Stimulated activated CD8-positive, alpha-beta memory T cell treated with anti-CD3 and anti-CD28 coated beads, Interleukin-4, amount 100 ng/mL, for 1 hour (primary cell): ENCODE data around the gene TRNAU1AP.
"Not testable (repeated sequence)": the region's sequence is repeated elsewhere in the genome, so short reads cannot be mapped to it uniquely, and the experiment has no call there.

Source experiments
- DNase-seq, 2 donors: peaks; one replicate each; pipeline ENCODE4 v3.0.0-alpha.2; 2020; ENCODE audit warnings: low read depth in 2 of 2, low spot score in 1 of 2

TRNAU1AP gene

DNA sequence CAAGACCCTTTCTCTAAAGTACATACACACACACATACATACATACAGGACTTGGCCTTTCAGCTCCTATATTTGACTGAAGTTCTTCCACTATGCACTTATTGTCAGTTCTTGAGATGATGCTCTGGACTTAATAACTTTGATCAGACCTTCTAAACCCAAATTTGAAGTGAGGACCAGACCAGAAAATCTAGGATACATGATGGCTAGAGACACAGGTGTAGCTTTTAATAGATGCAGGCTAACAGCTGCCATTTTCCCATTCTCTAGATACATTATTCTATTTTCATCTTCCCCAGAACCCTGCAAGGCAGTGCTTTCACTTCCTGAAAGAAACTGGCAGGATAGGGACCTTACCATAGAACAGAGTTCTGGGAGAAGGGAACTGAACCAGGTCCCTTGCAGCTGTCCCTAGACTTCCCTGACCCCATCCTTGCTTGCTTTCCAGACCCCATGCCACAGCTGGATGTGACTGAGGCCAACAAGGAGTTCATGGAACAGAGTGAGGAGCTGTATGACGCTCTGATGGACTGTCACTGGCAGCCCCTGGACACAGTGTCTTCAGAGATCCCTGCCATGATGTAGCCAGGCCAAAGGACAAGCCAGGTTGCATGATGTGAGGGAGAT is 24.3 kb downstream of the TRNAU1AP start:
- DNase-seq = no peak

DNA sequence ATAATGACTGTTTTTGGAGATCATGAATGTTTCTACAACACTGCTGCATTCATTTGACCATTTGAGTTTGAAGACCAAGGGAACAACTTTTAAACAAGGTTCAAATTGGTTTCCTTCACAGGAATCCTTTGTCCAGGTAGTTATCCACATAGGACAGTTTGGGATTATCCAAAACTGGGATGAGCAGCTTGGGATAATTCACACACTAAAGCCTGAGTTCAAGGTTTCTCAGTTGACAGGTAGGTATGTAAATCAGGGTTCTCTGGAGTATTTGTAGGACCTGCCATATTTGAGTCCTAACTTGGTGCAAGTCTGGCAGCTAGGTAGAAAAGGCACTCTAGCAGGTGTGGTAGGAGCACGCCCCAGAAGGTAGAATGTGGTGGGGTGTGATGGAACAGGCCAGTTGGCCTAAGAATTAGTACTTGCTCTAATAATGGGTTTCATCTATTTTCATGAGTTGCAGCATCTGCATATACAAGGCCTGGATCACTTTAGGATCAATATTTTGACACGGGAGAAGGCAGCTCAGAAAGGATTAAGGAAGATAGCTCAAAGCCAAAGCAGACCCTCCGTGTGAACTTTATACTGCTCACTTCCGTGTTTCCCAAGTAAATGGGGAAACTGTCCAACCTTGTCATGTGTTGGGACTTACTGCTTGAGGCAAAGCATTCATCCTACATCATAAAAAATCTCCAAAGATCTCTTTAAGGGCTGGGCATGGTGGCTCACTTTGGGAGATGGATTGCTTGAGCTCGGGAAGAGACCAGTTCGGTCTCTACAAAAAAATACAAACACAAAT is 25.1 kb downstream of the TRNAU1AP start:
- DNase-seq = no peak

GRCh38 chr1:28578696-28579218 is 25.9 kb downstream of the TRNAU1AP start:
- DNase-seq = no peak

DNA sequence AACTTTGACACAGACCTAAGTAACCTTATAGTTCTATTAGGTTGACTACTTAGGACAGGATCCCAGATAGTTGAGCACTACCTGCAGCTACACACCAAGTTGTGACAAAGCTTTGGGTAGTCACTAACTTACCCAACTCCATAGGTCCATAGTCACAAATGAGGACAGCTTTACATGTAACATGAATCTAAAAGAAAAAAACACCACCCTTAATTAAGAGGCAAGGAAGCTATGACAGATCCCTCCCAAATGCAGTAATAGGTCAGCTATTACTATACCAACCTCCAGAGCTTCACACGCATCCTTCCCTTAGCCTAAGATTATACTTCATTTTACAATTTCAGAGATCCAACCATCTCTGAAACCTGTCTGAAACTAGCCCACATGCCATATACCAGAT is 26.5 kb downstream of the TRNAU1AP start:
- DNase-seq = no peak

GRCh38 chr1:28580722-28581530 is 28.0 kb downstream of the TRNAU1AP start:
- peak; percentile 21 to 38 for DNase-seq

DNA sequence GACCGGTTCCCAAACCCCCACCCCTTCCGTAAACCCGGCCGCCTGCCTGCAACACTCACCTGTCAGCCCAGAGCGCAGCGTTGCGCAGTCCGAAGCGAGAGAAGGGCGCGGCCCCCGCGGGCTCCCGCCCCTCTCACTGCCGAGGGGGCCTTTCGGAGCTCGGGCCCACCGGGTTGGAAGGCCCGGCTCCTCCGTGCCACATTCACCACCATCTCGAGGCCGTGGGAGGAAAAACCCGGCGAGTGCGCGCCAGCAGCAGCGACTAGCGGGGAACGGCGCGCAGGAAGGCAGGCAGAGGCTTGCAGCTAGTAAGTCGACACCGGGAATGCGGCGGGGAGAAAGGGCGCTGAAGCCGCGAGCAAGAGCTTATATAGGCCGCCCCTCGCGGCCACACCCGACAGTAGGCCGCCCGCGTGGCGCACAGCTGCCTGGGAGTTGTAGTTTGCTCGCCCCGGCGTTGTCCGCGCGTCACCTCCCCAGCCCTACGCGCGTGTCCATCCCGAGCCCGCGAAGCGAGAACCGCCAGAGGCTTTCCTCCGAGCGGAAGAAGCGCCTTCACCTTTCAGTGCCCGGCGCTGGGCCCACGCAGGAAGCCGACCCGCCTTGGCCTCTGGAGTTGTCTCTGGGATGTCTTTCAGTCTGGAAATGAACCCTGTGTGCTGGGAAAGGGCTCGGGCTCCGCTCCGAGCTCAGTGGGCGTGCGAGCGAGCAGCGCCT is 28.8 kb downstream of the TRNAU1AP start:
- DNase-seq = peak; percentile 85

GRCh38 chr1:28582248-28582615 is 29.3 kb downstream of the TRNAU1AP start:
- no peak for DNase-seq

DNA sequence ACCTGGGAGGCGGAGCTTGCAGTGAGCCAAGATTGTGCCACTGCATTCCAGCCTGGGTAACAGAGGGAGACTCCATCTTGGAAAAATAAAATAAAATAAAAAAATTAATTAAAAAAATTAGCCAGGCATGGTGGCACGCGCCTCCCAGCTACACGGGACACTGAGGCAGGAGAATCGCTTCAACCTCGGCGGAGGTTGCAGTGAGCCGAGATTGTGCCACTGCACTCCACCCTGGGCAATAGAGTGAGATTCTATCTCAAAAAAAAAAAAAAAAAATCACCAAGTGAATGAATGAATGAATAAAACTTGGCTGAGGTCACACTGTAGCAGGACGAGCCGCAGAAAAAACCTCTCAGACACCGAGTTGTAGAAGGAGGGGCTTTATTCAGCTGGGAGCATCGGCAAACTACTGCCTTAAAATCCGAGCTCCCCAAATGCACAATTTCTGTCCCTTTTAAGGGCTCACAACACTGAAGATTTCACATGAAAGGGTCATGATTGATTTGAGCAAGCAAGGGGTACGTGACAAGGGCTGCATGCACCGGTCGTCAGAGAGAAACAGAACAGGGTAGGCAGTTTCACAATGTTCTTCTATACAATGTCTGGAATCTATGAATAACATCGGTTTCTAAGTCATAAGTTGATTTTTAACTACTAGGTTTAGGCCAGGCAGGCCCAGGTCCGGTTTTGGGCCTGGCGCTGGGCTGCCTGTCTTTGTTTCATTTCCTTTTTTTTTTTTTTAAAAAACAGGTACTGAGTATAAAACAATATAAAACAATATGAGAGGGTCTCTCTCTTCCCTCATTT is 33.9 kb downstream of the TRNAU1AP start:
- DNase-seq = not testable (repeated sequence)

GRCh38 chr1:28591708-28592320 is 38.9 kb downstream of the TRNAU1AP start, which contains the start of gene RAB42:
TSS of gene RAB42 (plus strand) at chr1:28592265. CDS start at chr1:28592512, 247 bp downstream.
- DNase-seq = no peak

- DNase-seq = no peak
These were observed 39.6 kb downstream of the TRNAU1AP start for GRCh38 chr1:28592321-28593071.

DNA sequence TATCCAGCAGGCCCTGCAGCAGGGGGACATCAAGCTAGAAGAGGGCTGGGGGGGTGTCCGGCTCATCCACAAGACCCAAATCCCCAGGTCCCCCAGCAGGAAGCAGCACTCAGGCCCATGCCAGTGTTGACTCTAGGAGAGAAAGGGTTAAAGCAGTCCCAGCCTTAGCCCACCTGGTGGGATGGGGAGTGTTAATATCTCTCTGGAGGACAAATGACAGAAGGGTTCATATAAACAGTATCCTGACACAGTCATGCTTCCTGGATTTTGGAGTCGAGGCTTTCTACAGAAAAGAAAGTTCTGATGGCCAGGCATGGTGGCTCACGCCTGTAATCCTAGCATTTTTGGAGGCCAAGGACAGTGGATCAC is 41.1 kb downstream of the TRNAU1AP start:
- not testable (repeated sequence) for DNase-seq

- not testable (repeated sequence) for DNase-seq
These were observed 42.0 kb downstream of the TRNAU1AP start for GRCh38 chr1:28594686-28595411.

DNA sequence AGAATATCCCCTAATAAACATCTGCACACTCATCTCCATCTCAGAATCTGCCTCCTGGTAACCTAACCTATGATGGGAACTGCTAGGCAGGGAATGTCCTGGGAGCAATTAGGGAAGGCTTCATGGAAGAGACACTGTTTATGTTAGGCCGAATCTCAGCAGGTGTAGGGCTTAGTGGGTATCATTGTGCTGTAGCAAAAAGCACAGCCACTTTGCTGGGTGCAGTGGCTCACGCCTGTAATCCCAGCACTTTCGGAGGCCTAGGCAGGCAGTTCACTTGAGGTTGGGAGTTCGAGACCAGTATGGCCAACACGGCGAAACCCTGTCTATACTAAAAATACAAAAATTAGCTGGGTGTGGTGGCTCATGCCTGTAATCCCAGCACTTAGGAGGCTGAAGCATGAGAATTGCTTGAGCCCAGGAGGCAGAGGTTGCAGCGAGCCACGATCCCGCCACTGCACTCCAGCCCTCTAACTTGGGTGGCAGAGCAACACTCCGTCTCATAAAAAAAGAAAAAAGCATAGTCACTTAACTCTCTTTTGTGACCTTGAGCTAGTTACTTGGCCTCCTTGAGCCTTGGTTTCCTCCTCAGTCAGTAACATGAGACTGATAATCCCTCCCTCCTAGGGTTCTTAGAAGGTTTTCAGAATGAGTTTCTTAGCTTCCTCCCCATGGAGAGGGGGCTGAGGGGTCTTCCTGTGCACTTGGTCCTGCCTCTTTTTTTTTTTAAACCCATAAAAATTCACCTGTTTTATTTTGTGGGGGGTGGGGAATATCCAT is 42.7 kb downstream of the TRNAU1AP start:
- DNase-seq = no peak

- not testable (repeated sequence) for DNase-seq
These were observed 43.4 kb downstream of the TRNAU1AP start for GRCh38 chr1:28596276-28596675.

GRCh38 chr1:28601696-28602095 is 48.8 kb downstream of the TRNAU1AP start:
- no peak for DNase-seq

- DNase-seq = no peak
These were observed 49.9 kb downstream of the TRNAU1AP start for GRCh38 chr1:28602536-28603439.
